Activated B cell treated with CpG ODN at 0.5 μM for 24 hours (primary cell): ENCODE measurements around the gene SEMA3A. TPM values are rescaled to one million over a fixed set of nuclear protein-coding genes. Genes with fewer than 3 reads are reported as not detected.

Experiments used
- ATAC-seq: fragments of 200-7000 bp; cut with Tn5 transposase; one replicate; pipeline ENCODE4 v1.10.0; 2021; ENCODE audit warnings: low read depth, mild to moderate bottlenecking, moderate library complexity
- CTCF ChIA-PET: fragments of 350-600 bp; sonication (Branson Sonifier 250); formaldehyde crosslinking; loops from one replicate; lab custom pipeline; 2021; ENCODE audit warnings: antibody characterized with exemption; lab: Charles Lee
- POLR2A ChIA-PET: fragments of 350-600 bp; sonication (Branson Sonifier 250); formaldehyde crosslinking; loops from one replicate; lab custom pipeline; 2021; ENCODE audit warnings: antibody characterized with exemption; lab: Charles Lee
- DNase-seq: peaks from one replicate; pipeline ENCODE4 v3.0.0; 2022
- H3K27ac Mint-ChIP-seq: one replicate; pipeline ENCODE4 v1.8.0; 2020; ENCODE audit warnings: mixed read lengths
- H3K27me3 Mint-ChIP-seq: one replicate; pipeline ENCODE4 v1.8.0; 2021; ENCODE audit warnings: mixed read lengths
- H3K36me3 Mint-ChIP-seq: one replicate; pipeline ENCODE4 v1.8.0; 2021; ENCODE audit warnings: low read depth, mixed read lengths
- H3K4me1 Mint-ChIP-seq: one replicate; pipeline ENCODE4 v1.8.0; 2021; ENCODE audit warnings: mixed read lengths
- H3K4me3 Mint-ChIP-seq: one replicate; pipeline ENCODE4 v1.8.0; 2020; ENCODE audit warnings: mild to moderate bottlenecking, mixed read lengths
- H3K9me3 Mint-ChIP-seq: one replicate; pipeline ENCODE4 v1.8.0; 2020; ENCODE audit warnings: mixed read lengths
- intact Hi-C: fragments of 100-400 bp; cut with micrococcal nuclease; formaldehyde crosslinking; loops from one replicate; pipeline ENCODE4 v1.15.1; 2024
- total RNA-seq: library from RNA; stranded (reverse); gene quantifications from 2 replicates; pipeline ENCODE4 v1.2.3, GENCODE V29; 2022
- TF ChIP-seq, protein P1 (sequence below): fragments of 200-600 bp; IDR thresholded peaks from one replicate; pipeline ENCODE4 v1.8.0; 2022; ENCODE audit warnings: antibody characterized with exemption, mild to moderate bottlenecking

SEMA3A gene
- total RNA-seq, 1 donor from 2014 or later: not detected

DNA sequence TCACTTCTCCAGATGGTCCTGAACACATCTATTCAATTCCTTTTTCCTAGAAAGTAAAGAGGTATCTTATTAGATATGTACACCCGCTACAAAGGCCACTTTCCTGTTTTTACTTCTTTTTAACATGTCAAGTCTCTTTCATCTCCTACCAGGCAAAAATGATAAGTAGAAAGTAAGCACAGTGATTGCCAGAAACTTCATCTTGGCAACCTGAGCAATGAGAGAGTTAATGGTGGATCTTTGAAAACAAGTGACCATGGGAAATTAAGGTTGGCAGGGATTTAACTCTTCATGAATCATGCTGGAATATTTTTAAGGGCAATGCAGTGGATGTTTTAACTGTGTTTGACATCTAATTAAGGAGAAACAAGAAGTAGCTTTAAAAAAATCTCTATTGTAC is 2.7 kb downstream of the SEMA3A start:
- H3K27me3 Mint-ChIP-seq: no peaks in the 10 kb centered on the region
- no peak overlapping the region for H3K27ac Mint-ChIP-seq
- no peaks in the 10 kb centered on the region for H3K9me3 Mint-ChIP-seq
- H3K36me3 Mint-ChIP-seq: no peaks in the 10 kb centered on the region
- intact Hi-C loops: no loop called here
- H3K4me1 Mint-ChIP-seq: peaks cover 3% of the 10 kb centered on the region
- TF ChIP-seq, protein P1, sequence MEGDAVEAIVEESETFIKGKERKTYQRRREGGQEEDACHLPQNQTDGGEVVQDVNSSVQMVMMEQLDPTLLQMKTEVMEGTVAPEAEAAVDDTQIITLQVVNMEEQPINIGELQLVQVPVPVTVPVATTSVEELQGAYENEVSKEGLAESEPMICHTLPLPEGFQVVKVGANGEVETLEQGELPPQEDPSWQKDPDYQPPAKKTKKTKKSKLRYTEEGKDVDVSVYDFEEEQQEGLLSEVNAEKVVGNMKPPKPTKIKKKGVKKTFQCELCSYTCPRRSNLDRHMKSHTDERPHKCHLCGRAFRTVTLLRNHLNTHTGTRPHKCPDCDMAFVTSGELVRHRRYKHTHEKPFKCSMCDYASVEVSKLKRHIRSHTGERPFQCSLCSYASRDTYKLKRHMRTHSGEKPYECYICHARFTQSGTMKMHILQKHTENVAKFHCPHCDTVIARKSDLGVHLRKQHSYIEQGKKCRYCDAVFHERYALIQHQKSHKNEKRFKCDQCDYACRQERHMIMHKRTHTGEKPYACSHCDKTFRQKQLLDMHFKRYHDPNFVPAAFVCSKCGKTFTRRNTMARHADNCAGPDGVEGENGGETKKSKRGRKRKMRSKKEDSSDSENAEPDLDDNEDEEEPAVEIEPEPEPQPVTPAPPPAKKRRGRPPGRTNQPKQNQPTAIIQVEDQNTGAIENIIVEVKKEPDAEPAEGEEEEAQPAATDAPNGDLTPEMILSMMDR: no peak
- H3K4me3 Mint-ChIP-seq: no peak overlapping the region
- CTCF ChIA-PET: no interaction called here
- POLR2A ChIA-PET: no interaction called here
- ATAC-seq: no peak
- no peak for DNase-seq

DNA sequence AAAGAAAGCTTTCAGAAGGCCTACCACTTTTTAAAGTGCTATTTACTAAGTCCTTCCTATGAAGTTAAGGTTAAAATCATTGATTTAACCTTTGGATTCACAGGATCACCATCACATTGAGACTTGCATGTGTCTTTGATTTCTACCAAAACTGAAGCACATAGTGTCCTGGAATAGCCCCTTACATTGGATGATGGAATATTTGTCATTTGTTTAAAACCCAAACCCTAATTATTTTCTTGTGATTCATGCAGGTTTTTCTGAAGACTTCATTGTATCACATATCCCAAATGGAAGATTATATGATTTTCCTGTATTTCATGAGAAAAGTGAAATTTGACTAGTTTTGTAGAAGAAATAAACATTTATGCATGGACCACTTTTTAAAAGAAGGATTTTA is 3.3 kb downstream of the SEMA3A start:
- intact Hi-C loops: no loop called here
- TF ChIP-seq, protein P1: no peak

DNA sequence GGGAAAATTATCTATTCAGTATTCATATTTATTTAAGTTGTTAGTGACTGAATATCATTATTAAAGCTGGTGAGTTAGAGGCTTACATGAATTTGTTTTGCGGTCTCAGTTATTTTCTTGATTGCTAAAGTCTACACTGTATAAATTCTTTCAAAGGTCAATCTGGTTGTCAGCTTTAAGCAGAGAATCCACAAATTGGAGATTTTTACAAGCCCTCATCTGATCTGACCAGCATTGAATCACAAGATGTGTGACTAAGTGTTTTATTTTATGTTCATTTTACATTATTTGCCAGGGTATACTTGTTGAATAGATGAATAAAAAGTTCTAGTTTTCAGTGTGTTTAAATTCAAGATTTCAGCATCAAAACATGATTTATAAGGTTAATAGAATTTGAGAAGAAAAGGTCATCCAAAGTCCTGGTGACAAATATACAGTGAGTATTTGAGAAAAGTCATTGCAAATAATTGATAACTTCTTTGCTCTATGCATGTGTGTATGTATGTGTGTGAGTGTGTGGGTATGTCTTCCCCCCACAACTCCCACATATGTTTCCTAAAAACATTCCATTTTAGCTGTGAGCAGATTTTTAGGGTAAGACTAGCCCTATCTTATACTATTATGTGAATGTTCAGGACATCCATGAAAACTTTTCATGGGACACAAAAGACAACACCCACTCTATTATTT is 4.4 kb downstream of the SEMA3A start:
- intact Hi-C loops: no loop called here
- Mint-ChIP-seq H3K27me3 (no peaks in the 10 kb centered on the region), H3K9me3 (no peaks in the 10 kb centered on the region), H3K4me1 (peaks cover 3% of the 10 kb centered on the region), H3K27ac (no peak overlapping the region), H3K36me3 (no peaks in the 10 kb centered on the region), H3K4me3 (no peak overlapping the region)
- CTCF ChIA-PET: no interaction called here
- no peak for ATAC-seq
- TF ChIP-seq, protein P1: no peak
- POLR2A ChIA-PET: no interaction called here
- DNase-seq: no peak

More for the DNA sequence above, 3.3 kb downstream of the SEMA3A start:
- ChIA-PET POLR2A (no interaction called here), CTCF (no interaction called here)
- ATAC-seq (no peak), DNase-seq (no peak)
- no peak overlapping the region for H3K4me3 Mint-ChIP-seq
- peaks cover 3% of the 10 kb centered on the region for H3K4me1 Mint-ChIP-seq
- H3K9me3 Mint-ChIP-seq: no peaks in the 10 kb centered on the region
- H3K36me3 Mint-ChIP-seq: no peaks in the 10 kb centered on the region
- H3K27me3 Mint-ChIP-seq: no peaks in the 10 kb centered on the region
- H3K27ac Mint-ChIP-seq: no peak overlapping the region

DNA sequence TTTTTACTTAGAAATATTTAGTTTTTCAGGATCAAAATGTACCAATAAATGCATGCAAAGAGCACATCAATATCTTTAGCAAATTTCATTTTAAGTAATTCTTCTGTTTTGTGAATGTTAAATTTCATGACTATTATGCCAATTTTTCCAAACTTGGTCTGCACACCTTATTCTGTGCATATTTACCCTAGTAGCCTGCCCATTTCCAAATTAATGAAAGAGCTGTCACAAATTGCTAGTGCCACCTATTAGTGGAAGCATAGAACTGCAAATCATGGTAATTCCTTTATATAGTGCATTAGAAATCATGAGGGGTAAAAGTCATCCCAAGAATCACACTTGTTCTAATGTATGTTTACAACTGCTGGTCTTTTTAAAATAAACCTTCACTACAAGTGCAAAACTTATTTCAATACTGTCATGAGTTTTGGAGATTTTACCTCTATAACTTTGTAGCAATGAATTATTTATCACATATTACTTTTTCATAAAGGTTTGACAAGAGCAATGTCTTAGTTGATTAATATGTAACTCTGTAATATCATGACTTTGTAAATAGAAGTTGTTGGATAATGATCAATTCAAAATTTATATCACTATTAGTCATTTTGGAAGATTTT is 5.7 kb downstream of the SEMA3A start:
- H3K27me3 Mint-ChIP-seq: no peaks in the 10 kb centered on the region
- no peak overlapping the region for H3K4me3 Mint-ChIP-seq
- intact Hi-C loops: no loop called here
- no peaks in the 10 kb centered on the region for H3K4me1 Mint-ChIP-seq
- H3K9me3 Mint-ChIP-seq: no peaks in the 10 kb centered on the region
- no peak for DNase-seq
- ChIA-PET CTCF (no interaction called here), POLR2A (no interaction called here)
- no peak for ATAC-seq
- H3K36me3 Mint-ChIP-seq: no peaks in the 10 kb centered on the region
- no peak overlapping the region for H3K27ac Mint-ChIP-seq
- TF ChIP-seq, protein P1: no peak

DNA sequence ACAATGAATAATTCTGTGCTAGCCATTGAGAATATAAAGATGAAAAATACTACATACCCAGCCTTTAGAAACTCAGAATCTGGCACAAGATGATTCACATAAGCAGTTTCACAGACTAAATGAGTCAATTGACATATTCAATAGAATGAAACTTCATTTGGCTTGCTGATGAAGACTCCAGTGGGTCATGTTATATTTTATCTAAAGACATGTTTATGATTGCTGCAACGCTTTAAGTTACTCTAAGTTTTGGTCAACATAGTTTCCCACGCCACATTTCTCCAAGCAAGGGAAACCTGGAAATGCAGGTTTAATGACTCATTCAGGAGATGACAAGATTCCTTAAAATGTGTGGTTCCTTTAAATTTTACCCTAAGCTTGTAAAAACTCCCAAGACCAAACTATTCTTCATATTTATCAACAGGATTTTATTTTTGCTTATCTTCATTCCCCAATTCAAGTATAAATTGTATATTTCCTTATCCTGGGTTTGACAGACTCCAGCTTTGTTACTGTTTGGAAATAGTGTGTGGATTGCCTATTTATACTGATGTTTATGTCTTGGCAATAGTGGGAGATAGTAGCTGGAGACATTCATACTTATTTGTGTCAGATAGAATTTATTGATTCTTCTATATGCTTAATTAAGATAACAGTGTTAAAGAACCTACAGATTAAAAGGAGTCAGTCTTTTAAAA is 6.6 kb downstream of the SEMA3A start:
- TF ChIP-seq, protein P1: no peak
- Mint-ChIP-seq H3K27me3 (no peaks in the 10 kb centered on the region), H3K27ac (no peak overlapping the region), H3K36me3 (no peaks in the 10 kb centered on the region), H3K4me1 (no peaks in the 10 kb centered on the region), H3K9me3 (no peaks in the 10 kb centered on the region), H3K4me3 (no peak overlapping the region)
- DNase-seq (no peak), ATAC-seq (no peak)
- intact Hi-C loops: no loop called here
- ChIA-PET CTCF (no interaction called here), POLR2A (no interaction called here)
